HG03095 (cell line): Measurements from ENCODE around the gene TEX53.

Experiments
- ATAC-seq: cut with Tn5 transposase; IDR thresholded peaks from one replicate; pipeline ENCODE4 v1.9.1; 2021; ENCODE audit warnings: moderate library complexity; ENCODE audit not compliant: unreplicated experiment

Gene TEX53

DNA sequence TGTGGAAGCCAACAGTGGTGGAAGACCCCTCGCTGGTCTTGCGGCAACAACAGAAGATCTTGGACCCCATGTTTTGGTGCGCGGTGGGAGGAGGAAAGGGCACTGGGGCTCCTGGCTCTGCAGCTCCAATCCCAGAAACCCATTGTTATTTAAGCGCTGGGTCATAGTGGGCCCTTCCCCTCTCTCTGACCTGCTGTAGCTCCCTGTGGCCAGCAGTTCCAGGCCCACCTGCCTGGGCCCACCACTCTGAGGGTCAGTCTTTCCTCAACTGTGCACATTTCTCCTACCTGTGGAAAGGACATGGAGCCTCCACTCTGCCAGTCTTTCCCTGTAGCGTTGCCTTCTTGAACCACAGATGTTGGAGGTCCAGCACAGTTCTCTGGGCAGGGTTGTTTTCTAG lies at the start of gene TEX53:
Gene TEX53 (minus strand): TSS at position 101 of the 400 bp plus-strand sequence. CDS start 31 bp downstream, at position 70.
- ATAC-seq, result no peak

DNA sequence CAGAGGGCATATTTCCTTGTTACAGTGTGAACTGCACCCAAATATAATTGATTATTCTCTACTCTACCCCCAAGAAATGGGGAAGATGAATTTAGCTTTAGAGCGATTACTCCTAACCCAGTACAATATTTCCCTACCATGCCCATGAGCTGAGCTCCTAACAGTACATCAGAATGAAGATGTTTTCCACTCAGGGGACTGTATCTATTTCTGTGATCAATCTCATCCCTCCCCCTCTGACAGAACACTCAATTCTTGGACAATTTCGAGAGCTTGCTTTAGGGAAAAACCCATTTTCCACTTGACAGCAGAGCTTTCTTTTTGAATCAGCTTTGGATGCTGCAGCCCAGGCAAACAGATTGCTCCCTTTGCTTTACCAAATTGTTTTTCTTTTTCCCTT lies 49.1 kb upstream of the TEX53 start:
- ATAC-seq, result no peak

GRCh38 chr9:114701988-114702387 lies 44.4 kb upstream of the TEX53 start:
- ATAC-seq, result no peak

DNA sequence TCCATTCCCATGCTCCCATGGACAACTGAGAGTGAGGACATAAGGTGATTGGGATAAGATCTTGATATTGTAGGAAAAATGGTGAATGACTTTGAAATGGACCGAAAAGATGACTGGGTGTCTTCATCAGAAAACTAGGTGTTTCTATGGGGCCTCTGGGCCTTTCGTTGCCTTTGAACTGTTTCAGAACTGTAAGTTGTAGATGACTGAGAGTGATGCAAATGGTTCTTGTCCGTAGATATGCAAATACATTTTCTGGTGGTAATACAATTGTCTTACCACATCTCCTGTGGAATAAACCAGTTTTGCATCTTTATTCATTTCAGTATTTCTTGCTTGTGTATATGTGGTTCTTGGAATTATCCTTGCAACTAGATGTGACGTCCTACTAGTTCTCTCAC lies 40.3 kb upstream of the TEX53 start:
- ATAC-seq, result peak; percentile 41

DNA sequence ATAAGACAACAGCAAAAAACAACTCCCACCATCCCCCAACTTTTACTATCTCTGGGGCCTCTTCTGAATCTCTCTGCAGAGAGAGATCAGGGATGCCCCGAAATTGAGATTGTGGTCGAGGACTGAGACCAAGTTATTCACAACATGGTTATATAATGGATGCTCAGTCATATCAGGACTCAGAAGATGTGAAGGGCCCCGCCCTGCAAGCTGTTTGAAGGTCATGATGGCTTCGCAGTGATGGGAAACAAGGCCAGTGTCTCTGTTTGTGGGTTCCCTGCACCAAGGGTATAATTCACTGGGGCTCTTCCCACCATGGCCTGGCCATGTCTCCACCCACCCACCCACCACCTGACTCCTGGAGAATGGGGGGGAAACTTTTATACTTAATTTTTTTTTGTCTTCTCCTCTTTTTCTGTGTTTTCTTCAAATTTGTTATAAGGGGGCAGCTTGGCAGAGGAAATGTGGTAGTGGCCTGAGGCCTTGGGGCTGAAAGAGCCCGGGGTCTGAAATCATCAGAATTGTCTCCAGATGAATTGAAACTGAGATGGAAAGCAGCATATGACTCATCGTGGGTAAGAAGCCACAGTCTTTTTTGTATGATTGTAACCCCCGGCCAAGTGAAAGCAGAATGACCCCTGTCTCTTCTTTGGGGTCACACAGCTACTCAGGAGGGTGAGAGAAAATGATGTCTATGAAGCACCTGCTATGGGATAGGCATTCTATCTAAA lies 39.4 kb upstream of the TEX53 start:
- peak; percentile 65 for ATAC-seq

DNA sequence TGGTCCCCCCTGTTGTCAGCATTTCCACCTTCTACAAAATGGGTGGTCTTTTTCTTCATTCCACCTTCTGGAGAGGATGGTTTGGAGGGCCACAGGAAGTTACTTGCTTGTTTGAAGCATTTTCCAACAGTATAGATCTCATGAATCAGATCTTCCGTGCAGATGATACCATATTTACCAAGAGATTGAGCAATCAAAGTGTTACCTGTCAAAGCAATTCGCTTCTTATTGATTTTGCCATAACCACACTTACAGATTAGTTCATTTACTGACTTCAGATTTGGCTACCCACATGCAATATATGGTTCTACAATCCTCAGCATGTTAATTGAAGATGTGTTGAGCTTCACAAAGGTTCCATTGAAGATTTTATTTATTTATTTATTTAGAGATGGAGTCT lies 38.3 kb upstream of the TEX53 start:
- no peak for ATAC-seq

DNA sequence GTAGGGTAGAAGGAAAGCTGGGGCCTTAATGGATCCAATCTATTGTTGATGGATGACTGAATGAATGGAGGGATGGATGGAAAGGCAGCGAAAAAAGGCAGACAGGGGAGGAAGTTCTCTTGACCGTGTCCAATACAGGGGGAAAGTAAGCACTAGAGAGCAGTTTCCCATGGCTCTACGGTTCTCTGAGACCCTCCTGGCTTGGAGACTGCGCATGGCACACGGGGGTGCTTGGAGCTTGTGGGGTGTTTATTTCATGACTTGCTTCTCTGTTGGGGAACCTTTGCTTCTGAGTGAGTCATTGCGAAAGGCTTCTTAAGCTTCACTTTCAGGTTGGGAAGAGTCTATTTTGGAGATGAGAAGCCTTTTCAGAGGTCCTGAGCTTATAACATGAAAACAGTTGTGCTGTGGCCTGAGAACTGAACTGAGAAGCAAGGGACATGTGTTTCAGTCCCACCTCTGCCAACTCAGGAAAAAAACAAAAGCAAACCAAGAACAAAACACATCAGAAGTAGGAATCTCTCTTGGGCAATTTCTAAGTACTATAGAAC lies 37.2 kb upstream of the TEX53 start:
- ATAC-seq, result peak; percentile 33

- no peak for ATAC-seq
Observed at GRCh38 chr9:114694146-114694545, 36.5 kb upstream of the TEX53 start.

DNA sequence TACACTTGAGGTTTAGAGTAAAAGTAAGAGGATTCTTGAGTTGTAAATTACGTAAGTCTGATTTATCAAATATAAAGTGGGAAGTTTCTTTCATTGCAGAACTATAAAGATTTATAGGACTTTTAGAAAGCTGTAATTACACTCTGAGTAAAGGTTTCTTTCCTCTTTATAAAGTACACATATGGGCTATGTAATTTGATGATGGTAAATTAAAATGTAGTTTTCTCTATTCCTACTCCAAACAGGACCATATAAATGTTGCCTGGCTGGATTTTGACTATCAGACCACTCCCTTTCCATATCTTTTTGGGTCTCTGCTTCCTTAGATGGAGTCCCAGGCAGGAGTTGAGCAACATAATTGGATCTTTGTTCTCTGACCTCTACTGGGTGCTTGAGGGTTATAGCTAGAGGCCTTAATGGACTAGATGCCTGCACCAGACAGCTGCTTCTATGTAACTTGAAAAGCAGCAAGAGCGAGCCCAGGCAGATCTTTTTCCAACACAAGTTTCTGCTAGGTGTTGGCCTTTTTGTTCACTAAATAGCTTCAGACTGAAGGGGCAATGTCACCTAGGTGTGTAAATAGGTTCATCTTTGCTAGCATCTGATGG lies 35.7 kb upstream of the TEX53 start:
- ATAC-seq, result no peak

DNA sequence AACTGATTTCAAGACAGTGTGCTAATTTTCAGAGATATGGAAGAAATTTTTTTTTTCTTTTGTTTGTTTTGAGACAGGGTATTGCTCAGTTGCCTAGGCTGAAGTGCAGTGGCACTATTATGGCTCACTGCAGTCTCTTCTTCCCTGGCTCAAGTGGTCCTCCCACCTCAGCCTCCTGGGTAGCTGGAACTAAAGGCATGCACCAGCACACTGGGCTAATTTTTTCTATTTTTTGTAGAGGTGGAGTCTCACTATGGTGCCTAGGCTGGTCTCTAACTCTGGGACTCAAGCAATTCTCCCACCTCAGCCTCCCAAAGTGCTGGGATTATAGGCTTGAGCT lies 34.3 kb upstream of the TEX53 start:
- ATAC-seq, result no peak

GRCh38 chr9:114691046-114691955 lies 33.7 kb upstream of the TEX53 start:
- ATAC-seq, result peak; percentile 40

GRCh38 chr9:114690308-114690707 lies 32.7 kb upstream of the TEX53 start:
- ATAC-seq, result no peak

DNA sequence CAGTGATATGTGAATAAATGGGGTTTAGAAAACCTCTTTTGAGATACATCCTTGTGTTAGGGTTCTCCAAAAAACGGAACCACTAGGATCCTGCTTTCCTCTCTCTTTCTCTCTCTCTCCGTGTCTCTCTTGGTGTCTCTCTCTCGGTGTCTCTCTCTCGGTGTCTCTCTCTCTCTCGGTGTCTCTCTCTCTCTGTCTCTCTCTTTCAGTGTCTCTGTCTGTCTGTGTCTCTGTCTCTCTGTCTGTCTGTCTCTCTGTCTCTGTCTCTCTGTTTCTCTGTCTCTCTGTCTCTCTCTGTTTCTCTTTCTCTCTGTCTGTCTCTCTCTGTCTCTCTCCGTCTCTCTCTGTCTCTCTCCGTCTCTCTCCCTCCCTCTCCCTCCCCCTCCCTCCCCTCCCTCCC lies 32.2 kb upstream of the TEX53 start:
- ATAC-seq, result no peak

DNA sequence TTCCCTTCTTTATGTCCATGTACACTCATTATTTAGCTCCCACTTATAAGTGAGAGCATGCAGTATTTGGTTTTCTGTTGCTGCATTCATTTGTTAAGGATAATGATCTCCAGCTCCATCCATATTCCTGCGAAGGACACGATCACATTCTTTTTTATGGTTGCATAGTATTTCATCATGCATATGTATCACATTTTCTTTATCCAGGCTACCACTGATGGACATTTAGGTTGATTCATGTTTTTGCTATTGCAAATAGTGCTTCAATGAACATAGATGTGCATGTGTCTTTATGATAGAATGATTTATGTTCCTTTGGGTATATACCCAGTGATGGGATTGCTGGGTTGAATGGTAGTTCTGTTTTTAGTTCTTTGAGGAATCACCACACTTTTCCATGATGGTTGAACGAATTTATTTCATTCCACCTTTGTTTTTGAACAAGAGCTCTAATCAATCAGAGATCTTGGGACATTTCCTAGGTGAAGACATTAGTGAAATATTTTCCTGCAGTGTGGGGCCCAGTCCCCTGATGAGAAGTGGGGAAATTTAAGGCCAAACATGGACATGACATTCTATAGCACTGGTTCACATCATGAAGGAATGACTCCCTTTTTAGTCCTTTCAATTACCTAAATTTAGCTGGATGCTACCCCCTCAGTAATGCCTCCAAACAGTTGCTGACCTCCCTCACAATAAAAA lies 31.5 kb upstream of the TEX53 start:
- no peak for ATAC-seq

- no peak for ATAC-seq
Observed at GRCh38 chr9:114688379-114688778, 30.8 kb upstream of the TEX53 start.

- ATAC-seq, result no peak
Observed at GRCh38 chr9:114687034-114687433, 29.4 kb upstream of the TEX53 start.

GRCh38 chr9:114685951-114686350 lies 28.3 kb upstream of the TEX53 start:
- ATAC-seq, result no peak

GRCh38 chr9:114684036-114684435 lies 26.4 kb upstream of the TEX53 start:
- no peak for ATAC-seq

GRCh38 chr9:114682846-114683245 lies 25.2 kb upstream of the TEX53 start:
- ATAC-seq, result no peak

DNA sequence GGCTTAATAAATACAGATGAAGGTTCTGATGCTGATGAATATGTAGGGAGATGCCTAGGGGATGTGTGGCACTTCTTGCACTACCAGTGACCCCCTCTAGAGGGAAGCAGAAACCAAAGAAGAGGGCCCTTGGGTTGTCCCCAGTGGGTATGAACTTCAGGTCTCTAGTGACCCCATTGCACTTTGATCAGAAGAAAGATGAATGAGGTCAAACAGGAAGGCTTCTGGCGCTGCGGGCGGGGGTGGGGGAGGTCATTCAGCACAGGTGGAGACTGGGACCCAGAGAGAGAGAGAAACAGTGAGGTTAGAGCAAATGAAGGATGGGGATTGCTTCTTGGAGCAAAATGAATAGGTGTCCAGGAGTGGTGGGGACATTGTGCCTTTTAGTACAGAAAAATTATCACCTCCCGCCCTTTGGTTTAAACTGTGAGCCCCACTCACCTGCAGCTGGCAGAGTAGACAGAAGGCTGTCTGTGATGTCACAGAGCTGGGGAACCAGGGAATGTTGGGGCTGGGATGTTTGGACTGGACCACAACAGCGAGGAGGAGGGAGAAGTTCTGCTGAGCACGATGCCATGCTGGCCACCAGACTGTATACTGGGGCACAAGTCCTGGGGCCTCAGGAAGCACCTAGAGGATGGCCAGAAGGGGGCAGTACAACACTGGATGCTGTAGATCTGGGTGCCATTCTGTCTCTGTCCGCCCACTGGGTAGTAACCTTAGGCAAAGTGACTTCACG lies 24.2 kb upstream of the TEX53 start, which contains the start of gene TEX48:
Gene TEX48 (minus strand): TSS at position 599 of the 739 bp plus-strand sequence. CDS start 10,469 bp downstream, outside the sequence.
- peak; percentile 64 for ATAC-seq
